ENCODE measurements around the gene LHX3. TPM values are rescaled to one million over a fixed set of nuclear protein-coding genes. Genes with fewer than 3 reads are reported as not detected.

LHX3 gene
- total RNA-seq, 6 experiments from 2014 or later, result not detected

- TF ChIP-seq POLR2A (IDR thresholded peaks at IDR 0.05), result no peak
- TF ChIP-seq, protein P1, sequence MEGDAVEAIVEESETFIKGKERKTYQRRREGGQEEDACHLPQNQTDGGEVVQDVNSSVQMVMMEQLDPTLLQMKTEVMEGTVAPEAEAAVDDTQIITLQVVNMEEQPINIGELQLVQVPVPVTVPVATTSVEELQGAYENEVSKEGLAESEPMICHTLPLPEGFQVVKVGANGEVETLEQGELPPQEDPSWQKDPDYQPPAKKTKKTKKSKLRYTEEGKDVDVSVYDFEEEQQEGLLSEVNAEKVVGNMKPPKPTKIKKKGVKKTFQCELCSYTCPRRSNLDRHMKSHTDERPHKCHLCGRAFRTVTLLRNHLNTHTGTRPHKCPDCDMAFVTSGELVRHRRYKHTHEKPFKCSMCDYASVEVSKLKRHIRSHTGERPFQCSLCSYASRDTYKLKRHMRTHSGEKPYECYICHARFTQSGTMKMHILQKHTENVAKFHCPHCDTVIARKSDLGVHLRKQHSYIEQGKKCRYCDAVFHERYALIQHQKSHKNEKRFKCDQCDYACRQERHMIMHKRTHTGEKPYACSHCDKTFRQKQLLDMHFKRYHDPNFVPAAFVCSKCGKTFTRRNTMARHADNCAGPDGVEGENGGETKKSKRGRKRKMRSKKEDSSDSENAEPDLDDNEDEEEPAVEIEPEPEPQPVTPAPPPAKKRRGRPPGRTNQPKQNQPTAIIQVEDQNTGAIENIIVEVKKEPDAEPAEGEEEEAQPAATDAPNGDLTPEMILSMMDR (IDR thresholded peaks at IDR 0.05), result no peak
- Histone ChIP-seq H3K4me3 (no peak overlapping the region), H3K27me3 (no peaks in the 10 kb centered on the region), H3K9me3 (no peaks in the 10 kb centered on the region), H3K4me1 (peaks cover 0 to 16% (median 4%) of the 10 kb centered on the region in 4 donors), H3K36me3 (no peaks in the 10 kb centered on the region), H3K27ac (no peak overlapping the region)
- DNase-seq, result no peak
- intact Hi-C loops (cut with DNase I), result no loop called here
- 80% methylated on average over 3 of the region's 8 CpGs for WGBS (ENCODE audit: insufficient coverage, low coverage, low lambda C conversion rate, missing lambda C conversion rate)
- ATAC-seq, result no peak
These were observed 37.3 kb upstream of the LHX3 start for GRCh38 chr9:136242248-136242647.

DNA sequence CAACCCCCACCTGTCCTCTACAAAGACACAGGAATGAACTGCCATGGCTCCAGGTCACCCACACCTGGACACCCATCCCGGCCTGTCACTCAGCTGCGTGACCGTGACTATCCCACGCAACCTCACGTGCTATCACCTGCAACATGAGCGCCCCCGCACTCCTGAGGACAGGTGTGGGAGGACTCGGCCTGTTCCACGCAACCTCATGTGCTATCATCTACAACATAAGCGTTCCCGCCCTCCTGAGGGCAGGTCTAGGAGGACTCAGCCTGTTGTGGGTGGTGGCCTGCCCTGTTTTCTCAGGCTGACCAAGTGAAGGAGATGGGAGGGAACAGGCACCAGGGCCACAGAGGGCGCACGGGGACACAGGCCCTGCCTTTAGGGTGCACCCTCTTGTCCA lies 36.6 kb upstream of the LHX3 start:
- TF ChIP-seq, protein P1 (IDR thresholded peaks at IDR 0.05), result no peak
- TF ChIP-seq POLR2A (IDR thresholded peaks at IDR 0.05), result no peak
- Histone ChIP-seq H3K27ac (no peak overlapping the region), H3K9me3 (no peaks in the 10 kb centered on the region), H3K4me3 (no peak overlapping the region), H3K4me1 (peaks cover 0 to 16% (median 4%) of the 10 kb centered on the region in 4 donors), H3K27me3 (no peaks in the 10 kb centered on the region), H3K36me3 (no peaks in the 10 kb centered on the region)
- 100% methylated on average over 9 of the region's 13 CpGs for WGBS (ENCODE audit: insufficient coverage, low coverage, low lambda C conversion rate, missing lambda C conversion rate)
- no peak for DNase-seq
- no peak for ATAC-seq
- intact Hi-C loops (cut with DNase I), result no loop called here

DNA sequence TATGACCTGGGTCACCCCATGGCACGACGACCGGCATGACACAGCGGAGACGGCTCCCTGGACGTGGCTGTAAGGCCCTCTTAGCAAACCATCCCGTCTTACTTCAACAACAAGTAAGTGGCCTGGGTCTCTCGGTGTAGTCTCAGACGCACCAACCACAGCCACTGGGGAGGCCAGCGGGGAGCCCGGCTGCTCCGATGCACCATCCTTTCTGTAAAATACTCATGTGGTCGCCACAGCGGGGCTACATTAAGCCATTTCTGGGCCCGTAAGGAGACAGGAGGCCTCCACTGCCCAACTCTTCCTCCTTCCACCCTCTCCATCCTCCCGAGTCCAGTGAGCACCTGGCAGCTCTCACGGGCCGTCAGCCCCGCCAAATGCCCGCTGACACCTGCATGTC lies 36.0 kb upstream of the LHX3 start:
- Histone ChIP-seq H3K9me3 (no peaks in the 10 kb centered on the region), H3K27ac (no peak overlapping the region), H3K27me3 (no peaks in the 10 kb centered on the region), H3K4me3 (no peak overlapping the region), H3K36me3 (no peaks in the 10 kb centered on the region), H3K4me1 (peaks cover 0 to 16% (median 4%) of the 10 kb centered on the region in 4 donors)
- TF ChIP-seq POLR2A (IDR thresholded peaks at IDR 0.05), result no peak
- TF ChIP-seq, protein P1 (IDR thresholded peaks at IDR 0.05), result no peak
- ATAC-seq (no peak), DNase-seq (no peak)
- intact Hi-C loops (cut with DNase I), result no loop called here
- 96% methylated on average over 10 of the region's 20 CpGs for WGBS (ENCODE audit: insufficient coverage, low coverage, low lambda C conversion rate, missing lambda C conversion rate)

DNA sequence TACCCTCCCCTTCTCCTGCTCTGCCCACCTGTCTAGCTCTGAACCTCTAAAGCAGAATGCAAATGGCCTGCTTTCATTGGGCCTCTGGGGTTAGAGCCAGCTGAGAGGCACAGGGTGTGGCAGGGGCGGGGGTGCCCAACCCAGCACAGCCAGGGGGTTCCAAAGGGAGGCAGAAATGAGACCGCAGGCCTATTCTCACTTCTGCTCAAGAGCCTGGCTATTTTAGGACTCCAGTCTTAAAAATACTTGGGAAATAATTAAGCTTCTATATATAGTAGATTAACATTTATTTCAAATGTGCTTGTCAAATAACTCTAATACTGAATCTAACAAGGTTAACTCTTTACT lies 35.0 kb upstream of the LHX3 start:
- H3K36me3 ChIP-seq, result no peaks in the 10 kb centered on the region
- ATAC-seq, result no peak
- intact Hi-C loops (cut with DNase I), result no loop called here
- H3K4me1 ChIP-seq, result peaks cover 0 to 14% (median 4%) of the 10 kb centered on the region in 4 donors
- H3K4me3 ChIP-seq, result no peak overlapping the region
- no peak overlapping the region for H3K27ac ChIP-seq
- no peak for DNase-seq
- no peak for TF ChIP-seq POLR2A (IDR thresholded peaks at IDR 0.05)
- TF ChIP-seq, protein P1 (IDR thresholded peaks at IDR 0.05), result no peak
- H3K9me3 ChIP-seq, result no peaks in the 10 kb centered on the region
- H3K27me3 ChIP-seq, result no peaks in the 10 kb centered on the region
- 100% methylated on average over 2 of the region's 2 CpGs for WGBS (ENCODE audit: insufficient coverage, low coverage, low lambda C conversion rate, missing lambda C conversion rate)
